GM21381 (cell line): ENCODE measurements around the gene ZNF827.

ENCODE experiments used
- ATAC-seq: cut with Tn5 transposase; IDR thresholded peaks from one replicate; pipeline ENCODE4 v1.9.1; 2021; ENCODE audit warnings: mild to moderate bottlenecking, moderate library complexity; ENCODE audit not compliant: unreplicated experiment

The ZNF827 gene

GRCh38 chr4:145935253-145936141 is 3.1 kb downstream of the ZNF827 start:
- no peak for ATAC-seq

- ATAC-seq, result no peak
Measured at GRCh38 chr4:145934434-145935047, 4.1 kb downstream of the ZNF827 start.

GRCh38 chr4:145933134-145933533 is 5.5 kb downstream of the ZNF827 start:
- ATAC-seq, result no peak

- no peak for ATAC-seq
Measured at GRCh38 chr4:145931403-145931802, 7.2 kb downstream of the ZNF827 start.

- ATAC-seq, result no peak
Measured at GRCh38 chr4:145930592-145930991, 8.0 kb downstream of the ZNF827 start.

- ATAC-seq, result no peak
Measured at GRCh38 chr4:145929415-145930178, 9.0 kb downstream of the ZNF827 start.

GRCh38 chr4:145928748-145929147 is 9.9 kb downstream of the ZNF827 start:
- ATAC-seq, result no peak

GRCh38 chr4:145927030-145927429 is 11.6 kb downstream of the ZNF827 start:
- no peak for ATAC-seq

GRCh38 chr4:145921231-145921630 is 17.4 kb downstream of the ZNF827 start:
- no peak for ATAC-seq

GRCh38 chr4:145920205-145920604 is 18.4 kb downstream of the ZNF827 start:
- ATAC-seq, result no peak

GRCh38 chr4:145912376-145912775 is 26.2 kb downstream of the ZNF827 start:
- ATAC-seq, result no peak

GRCh38 chr4:145909773-145910172 is 28.9 kb downstream of the ZNF827 start:
- ATAC-seq, result no peak

GRCh38 chr4:145909281-145909715 is 29.3 kb downstream of the ZNF827 start:
- no peak for ATAC-seq

GRCh38 chr4:145907812-145908211 is 30.8 kb downstream of the ZNF827 start:
- ATAC-seq, result no peak

GRCh38 chr4:145907390-145907789 is 31.2 kb downstream of the ZNF827 start:
- no peak for ATAC-seq

GRCh38 chr4:145904413-145905177 is 34.0 kb downstream of the ZNF827 start:
- no peak for ATAC-seq

- ATAC-seq, result no peak
Measured at GRCh38 chr4:145902522-145902921, 36.1 kb downstream of the ZNF827 start.

- no peak for ATAC-seq
Measured at GRCh38 chr4:145899886-145900460, 38.6 kb downstream of the ZNF827 start.

- ATAC-seq, result no peak
Measured at GRCh38 chr4:145898926-145899531, 39.6 kb downstream of the ZNF827 start.

- ATAC-seq, result no peak
Measured at GRCh38 chr4:145898466-145898865, 40.2 kb downstream of the ZNF827 start.
